GM19467 (cell line): Measurements from ENCODE around the gene C1QTNF12.

Source experiments
- ATAC-seq: cut with Tn5 transposase; IDR thresholded peaks from one replicate; pipeline ENCODE4 v1.9.1; 2021; ENCODE audit warnings: mild to moderate bottlenecking, moderate library complexity; ENCODE audit not compliant: unreplicated experiment

C1QTNF12 gene

GRCh38 chr1:1246577-1247340 is at the start of gene C1QTNF12:
TSS of gene C1QTNF12 (minus strand) at chr1:1246722. CDS start at chr1:1246690, 32 bp downstream.
- ATAC-seq: no peak

GRCh38 chr1:1295154-1295923 is 48.8 kb upstream of the C1QTNF12 start:
- ATAC-seq: no peak

- no peak for ATAC-seq
Measured at GRCh38 chr1:1294250-1294890, 47.8 kb upstream of the C1QTNF12 start.

GRCh38 chr1:1293263-1294249 is 47.0 kb upstream of the C1QTNF12 start:
- no peak for ATAC-seq

- ATAC-seq: no peak
Measured at GRCh38 chr1:1292851-1293250, 46.3 kb upstream of the C1QTNF12 start.

- ATAC-seq: no peak
Measured at GRCh38 chr1:1292442-1292779, 45.9 kb upstream of the C1QTNF12 start.

GRCh38 chr1:1291548-1292441 is 45.3 kb upstream of the C1QTNF12 start:
- no peak for ATAC-seq

- ATAC-seq: no peak
Measured at GRCh38 chr1:1291023-1291528, 44.6 kb upstream of the C1QTNF12 start.

- ATAC-seq: no peak
Measured at GRCh38 chr1:1290238-1290731, 43.8 kb upstream of the C1QTNF12 start.

- ATAC-seq: no peak
Measured at GRCh38 chr1:1287288-1288110, 41.0 kb upstream of the C1QTNF12 start.

GRCh38 chr1:1286313-1287261 is 40.1 kb upstream of the C1QTNF12 start:
- no peak for ATAC-seq

GRCh38 chr1:1285611-1286311 is 39.2 kb upstream of the C1QTNF12 start:
- no peak for ATAC-seq

- ATAC-seq: no peak
Measured at GRCh38 chr1:1285102-1285571, 38.6 kb upstream of the C1QTNF12 start.

GRCh38 chr1:1284221-1285101 is 37.9 kb upstream of the C1QTNF12 start:
- ATAC-seq: no peak

- no peak for ATAC-seq
Measured at GRCh38 chr1:1283821-1284220, 37.3 kb upstream of the C1QTNF12 start.

- ATAC-seq: no peak
Measured at GRCh38 chr1:1282998-1283397, 36.5 kb upstream of the C1QTNF12 start.
